KMS-11 (cell line): Measurements from ENCODE around the gene TIAM1.

ENCODE experiments used
- H2AFZ ChIP-seq: fragments of 200-600 bp; sonication (generic); 2 replicates; pipeline ENCODE4 v1.6.1; 2016; ENCODE audit warnings: antibody characterized with exemption, mixed run types, low read depth
- H3K27ac ChIP-seq: fragments of 200-600 bp; sonication (generic); 2 replicates; pipeline ENCODE4 v1.6.1; 2016; ENCODE audit warnings: mild to moderate bottlenecking, mixed run types
- H3K27me3 ChIP-seq: fragments of 200-600 bp; sonication (generic); 2 replicates; pipeline ENCODE4 v1.6.1; 2017; ENCODE audit warnings: mild to moderate bottlenecking, low read depth, mixed run types, moderate library complexity; ENCODE audit not compliant: insufficient read depth
- H3K36me3 ChIP-seq: fragments of 200-600 bp; sonication (generic); 2 replicates; pipeline ENCODE4 v1.6.1; 2017; ENCODE audit warnings: mild to moderate bottlenecking, mixed run types; ENCODE audit not compliant: insufficient read depth
- H3K4me1 ChIP-seq: fragments of 200-600 bp; sonication (generic); 2 replicates; pipeline ENCODE4 v1.6.1; 2016; ENCODE audit warnings: mild to moderate bottlenecking, low read depth, mixed run types; ENCODE audit not compliant: poor library complexity, severe bottlenecking
- H3K4me2 ChIP-seq: fragments of 200-600 bp; sonication (generic); 2 replicates; pipeline ENCODE4 v1.7.0; 2016; ENCODE audit warnings: mild to moderate bottlenecking, mixed run types
- H3K4me3 ChIP-seq: fragments of 200-600 bp; sonication (generic); IDR thresholded peaks from 2 replicates; pipeline ENCODE4 v1.6.1; 2017; ENCODE audit warnings: low read depth, low read length, mixed read lengths; ENCODE audit not compliant: insufficient read depth
- H3K79me2 ChIP-seq: fragments of 200-600 bp; sonication (generic); 2 replicates; pipeline ENCODE4 v1.6.1; 2016; ENCODE audit warnings: low read depth, mixed run types; ENCODE audit not compliant: insufficient read depth
- H3K9ac ChIP-seq: fragments of 200-600 bp; sonication (generic); 2 replicates; pipeline ENCODE4 v1.6.1; 2016; ENCODE audit warnings: mild to moderate bottlenecking, mixed run types
- H4K20me1 ChIP-seq: fragments of 200-600 bp; sonication (generic); 2 replicates; pipeline ENCODE4 v1.6.1; 2016; ENCODE audit warnings: mild to moderate bottlenecking, mixed run types; ENCODE audit not compliant: insufficient read depth
- CTCF ChIP-seq: fragments of 200-600 bp; sonication (generic); conservative IDR thresholded peaks from 2 replicates; pipeline ENCODE4 v1.6.1; 2017; ENCODE audit warnings: low read depth, mild to moderate bottlenecking, antibody characterized with exemption, low read length, moderate library complexity, mixed read lengths

TIAM1 gene

GRCh38 chr21:31172328-31172727 lies 171.7 kb downstream of the TIAM1 start:
- Histone ChIP-seq H4K20me1 (no peaks in the 10 kb centered on the region), H3K27ac (no peak overlapping the region), H3K4me2 (no peak overlapping the region), H3K4me1 (no peaks in the 10 kb centered on the region), H3K36me3 (no peaks in the 10 kb centered on the region), H3K9ac (no peak overlapping the region), H3K4me3 (no peak overlapping the region), H2AFZ (no peak overlapping the region), H3K79me2 (no peaks in the 10 kb centered on the region), H3K27me3 (no peaks in the 10 kb centered on the region)
- TF ChIP-seq CTCF, result no peak

- Histone ChIP-seq H3K27ac (no peak overlapping the region), H4K20me1 (no peaks in the 10 kb centered on the region), H3K4me3 (no peak overlapping the region), H3K9ac (no peak overlapping the region), H3K4me2 (no peak overlapping the region), H3K79me2 (no peaks in the 10 kb centered on the region), H2AFZ (no peak overlapping the region), H3K36me3 (no peaks in the 10 kb centered on the region), H3K4me1 (no peaks in the 10 kb centered on the region), H3K27me3 (no peaks in the 10 kb centered on the region)
- no peak for TF ChIP-seq CTCF
These were observed 179.1 kb downstream of the TIAM1 start for GRCh38 chr21:31164713-31165694.

GRCh38 chr21:31162827-31163226 lies 181.2 kb downstream of the TIAM1 start:
- Histone ChIP-seq H3K4me3 (no peak overlapping the region), H3K27ac (no peak overlapping the region), H4K20me1 (no peaks in the 10 kb centered on the region), H3K79me2 (no peaks in the 10 kb centered on the region), H3K4me1 (no peaks in the 10 kb centered on the region), H3K36me3 (no peaks in the 10 kb centered on the region), H2AFZ (no peak overlapping the region), H3K27me3 (no peaks in the 10 kb centered on the region), H3K9ac (no peak overlapping the region), H3K4me2 (no peak overlapping the region)
- TF ChIP-seq CTCF, result no peak

- no peaks in the 10 kb centered on the region for H3K79me2 ChIP-seq
- H3K9ac ChIP-seq, result no peak overlapping the region
- no peaks in the 10 kb centered on the region for H3K4me1 ChIP-seq
- no peak for TF ChIP-seq CTCF
- H3K27me3 ChIP-seq, result no peaks in the 10 kb centered on the region
- H4K20me1 ChIP-seq, result no peaks in the 10 kb centered on the region
- no peak overlapping the region for H3K4me2 ChIP-seq
- no peak overlapping the region for H3K4me3 ChIP-seq
- H3K36me3 ChIP-seq, result no peaks in the 10 kb centered on the region
- H3K27ac ChIP-seq, result no peak overlapping the region
- no peak overlapping the region for H2AFZ ChIP-seq
These were observed 181.9 kb downstream of the TIAM1 start for GRCh38 chr21:31162079-31162699.
